ENCODE data around the gene RPS19BP1.

Gene RPS19BP1

GRCh38 chr22:39532215-39533073, at the start of gene RPS19BP1:
Gene RPS19BP1 (minus strand): TSS chr22:39532748. CDS start chr22:39532738, 10 bp downstream.
- DNase-seq: peak; percentile 99

- no peak for DNase-seq
Measured at GRCh38 chr22:39581303-39581702, 48.8 kb upstream of the RPS19BP1 start.

GRCh38 chr22:39580795-39581194, 48.2 kb upstream of the RPS19BP1 start:
- DNase-seq: no peak

GRCh38 chr22:39580006-39580441, 47.5 kb upstream of the RPS19BP1 start:
- DNase-seq: no peak

- no peak for DNase-seq
Measured at GRCh38 chr22:39577900-39578299, 45.4 kb upstream of the RPS19BP1 start.

GRCh38 chr22:39577366-39577765, 44.8 kb upstream of the RPS19BP1 start:
- DNase-seq: no peak

- DNase-seq: no peak
Measured at GRCh38 chr22:39576027-39576426, 43.5 kb upstream of the RPS19BP1 start.

- DNase-seq: no peak
Measured at GRCh38 chr22:39575552-39575825, 42.9 kb upstream of the RPS19BP1 start.

- DNase-seq: no peak
Measured at GRCh38 chr22:39574779-39575551, 42.4 kb upstream of the RPS19BP1 start.

GRCh38 chr22:39571538-39571937, 39.0 kb upstream of the RPS19BP1 start:
- no peak for DNase-seq

- no peak for DNase-seq
Measured at GRCh38 chr22:39570665-39571064, 38.1 kb upstream of the RPS19BP1 start, which contains the start of gene CACNA1I. Gene CACNA1I (plus strand): TSS chr22:39570753. CDS start chr22:39570753, 0 bp downstream.

GRCh38 chr22:39570226-39570625, 37.7 kb upstream of the RPS19BP1 start:
- no peak for DNase-seq

GRCh38 chr22:39569066-39569465, 36.5 kb upstream of the RPS19BP1 start:
- DNase-seq: no peak

GRCh38 chr22:39568278-39568981, 35.9 kb upstream of the RPS19BP1 start:
- no peak for DNase-seq

- peak; percentile 27 for DNase-seq
Measured at GRCh38 chr22:39567135-39567946, 34.8 kb upstream of the RPS19BP1 start.

GRCh38 chr22:39565414-39565944, 32.9 kb upstream of the RPS19BP1 start:
- DNase-seq: no peak

- no peak for DNase-seq
Measured at GRCh38 chr22:39563571-39564428, 31.3 kb upstream of the RPS19BP1 start.

- DNase-seq: no peak
Measured at GRCh38 chr22:39562839-39563489, 30.4 kb upstream of the RPS19BP1 start.

GRCh38 chr22:39560127-39560526, 27.6 kb upstream of the RPS19BP1 start:
- no peak for DNase-seq

- no peak for DNase-seq
Measured at GRCh38 chr22:39559456-39560105, 27.0 kb upstream of the RPS19BP1 start.
